Activated CD8-positive, alpha-beta memory T cell treated with anti-CD3 and anti-CD28 coated beads for 4 hours (primary cell): Measurements from ENCODE around the gene TMC8.
"Not testable (repeated sequence)": the region's sequence is repeated elsewhere in the genome, so short reads cannot be mapped to it uniquely, and the experiment has no call there.

Experiments
- DNase-seq, 2 donors: peaks; one replicate each; pipeline ENCODE4 v3.0.0-alpha.2; 2020; ENCODE audit warnings: low read depth in 2 of 2

Gene TMC8

DNA sequence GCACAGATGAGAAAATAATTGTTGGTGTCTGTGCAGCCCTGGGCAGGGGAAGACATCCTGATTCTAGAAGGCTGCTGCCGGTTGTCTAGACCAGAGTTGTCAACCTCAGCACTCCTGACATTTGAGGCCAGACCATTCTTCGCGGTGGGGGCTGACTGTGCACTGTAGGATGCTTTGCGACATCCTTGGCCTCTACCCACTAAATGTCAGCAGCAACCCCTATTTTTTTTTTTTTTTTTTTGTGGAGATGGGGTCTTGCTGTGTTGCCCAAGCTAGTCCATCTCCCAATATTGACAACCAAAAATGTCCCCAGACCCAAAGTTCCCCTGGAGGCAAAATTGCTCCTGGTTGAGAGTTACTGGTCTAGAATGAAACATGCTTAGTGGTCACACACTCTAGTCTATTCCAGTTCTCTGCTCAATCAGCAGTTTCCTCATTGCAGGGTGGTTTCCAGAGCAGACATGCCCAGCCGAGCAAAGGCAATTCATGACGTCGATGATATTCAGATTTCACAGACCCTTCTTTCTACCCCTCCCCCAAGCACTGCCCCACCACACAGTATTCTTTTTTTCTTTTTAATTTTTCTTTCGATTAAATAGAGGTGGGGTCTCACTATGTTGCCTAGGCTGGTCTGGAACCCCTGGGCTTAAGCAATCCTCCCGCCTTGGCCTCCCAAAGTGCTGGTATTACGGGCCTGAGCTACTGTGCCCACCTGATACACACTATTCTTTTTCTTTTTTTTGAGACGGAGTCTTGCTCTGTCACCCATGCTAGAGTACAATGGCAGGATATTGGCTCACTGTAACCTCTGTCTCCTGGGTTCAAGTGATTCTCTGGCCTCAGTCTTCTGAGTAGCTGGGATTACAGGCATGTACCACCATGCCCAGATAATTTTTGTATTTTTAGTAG, 24.6 kb downstream of the TMC8 start:
- DNase-seq: no peak

DNA sequence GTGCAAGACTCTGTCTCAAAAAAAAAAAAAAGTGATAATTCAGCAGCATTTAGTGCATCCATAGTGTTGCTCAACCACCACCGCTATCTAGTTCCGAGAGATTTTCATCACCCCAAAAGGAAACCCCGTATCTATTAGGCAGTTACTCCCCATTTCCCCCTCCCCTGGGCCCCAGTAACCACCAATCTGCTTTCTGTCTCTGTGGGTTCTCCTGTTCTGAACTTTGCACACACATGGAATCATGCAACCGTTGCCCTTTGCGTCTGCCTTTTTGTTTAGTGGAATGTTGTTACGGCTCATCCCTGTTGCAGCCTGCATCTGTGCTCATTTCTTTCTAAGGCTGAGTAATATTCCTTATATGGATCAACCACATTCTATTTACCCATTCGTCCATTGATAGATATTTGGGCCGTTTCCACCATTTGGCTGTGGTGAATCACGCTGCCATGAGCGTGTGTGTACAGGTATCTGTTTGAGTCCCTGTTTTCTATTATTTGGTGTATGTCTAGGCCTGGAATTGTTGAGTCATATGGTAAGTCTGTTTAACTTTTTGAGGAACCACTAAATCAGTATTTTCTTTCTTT, 29.1 kb downstream of the TMC8 start:
- DNase-seq: no peak

DNA sequence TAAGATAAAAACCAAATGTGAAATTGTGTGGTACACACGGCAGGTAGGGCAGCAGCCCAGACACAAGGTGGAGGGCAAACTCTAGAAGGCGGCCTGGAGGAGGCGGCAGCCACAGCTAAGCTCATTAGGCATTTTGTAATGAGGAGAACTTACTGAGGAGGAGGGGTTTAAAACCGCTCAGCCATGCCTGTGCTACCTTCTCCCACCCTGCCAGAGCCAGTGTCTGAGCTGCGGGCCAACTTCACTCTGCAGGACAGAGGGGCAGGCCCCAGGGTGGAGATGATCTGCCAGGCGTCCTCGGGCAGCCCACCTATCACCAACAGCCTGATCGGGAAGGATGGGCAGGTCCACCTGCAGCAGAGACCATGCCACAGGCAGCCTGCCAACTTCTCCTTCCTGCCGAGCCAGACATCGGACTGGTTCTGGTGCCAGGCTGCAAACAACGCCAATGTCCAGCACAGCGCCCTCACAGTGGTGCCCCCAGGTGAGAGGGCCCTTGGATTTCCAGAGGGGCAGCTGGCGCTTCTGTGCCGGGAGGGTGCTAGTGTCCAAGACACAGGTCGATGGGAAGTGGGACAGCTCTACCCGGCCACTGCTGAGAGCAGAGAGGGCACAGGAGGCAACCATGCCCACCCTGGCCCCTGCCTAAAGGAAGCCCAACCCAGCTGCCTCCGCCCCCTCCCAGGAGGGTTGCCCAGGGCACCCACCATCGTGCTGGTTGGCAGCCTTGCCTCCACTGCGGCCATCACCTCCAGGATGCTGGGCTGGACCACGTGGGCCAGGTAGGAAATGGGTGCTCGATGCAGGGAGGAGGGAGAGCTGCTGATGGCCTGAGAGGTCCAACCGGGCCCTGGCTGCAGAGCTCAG, 33.5 kb downstream of the TMC8 start:
- no peak for DNase-seq

DNA sequence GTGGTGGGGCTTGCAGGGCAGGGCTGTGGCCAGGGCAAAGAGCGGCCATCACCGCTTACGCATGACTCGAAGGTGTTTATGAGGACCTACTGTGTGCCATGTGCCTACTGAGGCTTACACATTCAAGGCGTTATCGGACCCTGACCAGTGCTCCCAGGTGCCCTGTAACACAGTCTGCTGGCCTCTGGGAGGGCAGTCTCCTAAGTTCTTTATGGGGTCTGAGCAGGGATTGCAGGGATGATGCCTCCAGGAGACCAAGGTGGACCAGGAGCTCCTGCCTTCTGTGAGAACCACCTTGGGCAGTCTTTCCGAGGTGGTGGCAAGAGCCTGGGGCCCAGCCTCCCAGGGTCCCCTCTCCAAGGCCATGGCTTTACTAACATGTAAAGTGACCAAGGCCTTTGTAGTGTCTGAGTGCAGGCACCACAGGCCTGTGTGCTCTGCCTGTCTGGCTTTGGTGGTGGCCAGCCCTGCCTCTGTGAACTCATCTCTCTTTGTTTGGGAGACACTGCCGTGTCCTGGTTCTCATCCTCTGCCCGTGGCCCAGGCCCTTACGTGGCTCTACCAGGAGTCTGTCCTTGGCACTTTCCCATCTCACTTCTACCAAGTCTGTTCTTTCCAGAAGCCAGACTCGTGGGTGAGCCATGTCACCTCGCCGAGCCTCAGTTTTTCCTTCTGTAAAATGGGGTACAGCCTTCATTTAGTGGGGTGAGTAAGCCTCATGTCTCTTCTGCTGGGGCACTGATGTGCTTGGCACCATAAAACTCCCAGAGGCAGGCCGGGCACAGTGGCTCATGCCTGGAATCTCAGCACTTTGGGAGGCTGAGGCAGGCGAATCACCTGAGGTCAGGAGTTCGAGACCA, 34.4 kb downstream of the TMC8 start:
- DNase-seq: no peak

DNA sequence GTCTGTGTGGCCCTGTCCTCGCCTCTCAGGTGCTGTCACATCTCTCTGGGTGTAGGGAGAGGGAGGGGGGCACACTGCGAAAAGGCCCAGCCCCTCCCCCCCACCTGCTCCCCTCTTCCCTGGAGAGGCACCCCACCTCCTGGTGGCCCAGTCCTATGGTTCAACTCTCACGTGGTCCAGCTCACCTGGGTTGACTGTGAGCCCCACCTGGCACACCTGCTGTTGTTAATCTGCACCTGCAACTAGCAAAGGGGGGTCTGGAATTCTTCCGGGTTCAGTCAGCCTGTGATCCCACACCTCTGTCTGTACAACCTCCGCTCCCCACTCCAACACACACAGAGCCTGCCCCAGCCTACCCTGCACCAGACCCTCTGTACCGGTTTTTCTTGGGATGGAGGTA, 35.8 kb downstream of the TMC8 start:
- DNase-seq: no peak

DNA sequence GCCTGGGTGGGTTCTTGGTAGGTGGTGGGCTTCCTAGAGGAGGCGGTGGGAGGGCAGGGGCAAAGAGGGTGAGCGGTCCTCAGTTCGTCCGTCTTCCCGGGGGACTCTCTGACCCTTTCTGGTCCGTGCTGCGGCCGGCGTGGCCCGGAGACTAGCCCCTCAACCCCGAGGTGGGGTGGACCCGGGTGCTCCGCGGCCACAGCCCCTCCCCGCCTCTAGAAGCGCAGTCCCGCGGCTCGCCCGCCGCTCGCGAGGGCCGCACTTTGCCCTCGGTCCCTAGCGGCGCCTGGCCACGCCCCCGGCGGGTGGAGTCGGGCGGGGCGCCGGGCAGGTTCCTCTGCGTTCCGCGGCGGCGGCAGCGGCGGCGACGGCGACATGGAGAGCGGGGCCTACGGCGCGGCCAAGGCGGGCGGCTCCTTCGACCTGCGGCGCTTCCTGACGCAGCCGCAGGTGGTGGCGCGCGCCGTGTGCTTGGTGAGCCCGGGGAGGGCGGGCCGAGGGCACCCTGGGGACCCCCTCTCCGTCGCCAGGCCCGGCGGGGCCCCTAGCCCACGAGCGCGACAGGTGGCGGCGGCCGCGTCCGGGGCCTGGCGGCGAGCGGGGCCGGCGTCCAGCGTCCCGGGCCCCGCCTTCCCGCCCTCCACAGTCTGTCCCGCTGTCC, 37.8 kb downstream of the TMC8 start, which contains the start of gene SYNGR2:
SYNGR2 (plus strand) TSS at position 340 of the 661 bp plus-strand sequence; CDS start at position 376, 36 bp downstream.
- peak; percentile 66 to 69 for DNase-seq

DNA sequence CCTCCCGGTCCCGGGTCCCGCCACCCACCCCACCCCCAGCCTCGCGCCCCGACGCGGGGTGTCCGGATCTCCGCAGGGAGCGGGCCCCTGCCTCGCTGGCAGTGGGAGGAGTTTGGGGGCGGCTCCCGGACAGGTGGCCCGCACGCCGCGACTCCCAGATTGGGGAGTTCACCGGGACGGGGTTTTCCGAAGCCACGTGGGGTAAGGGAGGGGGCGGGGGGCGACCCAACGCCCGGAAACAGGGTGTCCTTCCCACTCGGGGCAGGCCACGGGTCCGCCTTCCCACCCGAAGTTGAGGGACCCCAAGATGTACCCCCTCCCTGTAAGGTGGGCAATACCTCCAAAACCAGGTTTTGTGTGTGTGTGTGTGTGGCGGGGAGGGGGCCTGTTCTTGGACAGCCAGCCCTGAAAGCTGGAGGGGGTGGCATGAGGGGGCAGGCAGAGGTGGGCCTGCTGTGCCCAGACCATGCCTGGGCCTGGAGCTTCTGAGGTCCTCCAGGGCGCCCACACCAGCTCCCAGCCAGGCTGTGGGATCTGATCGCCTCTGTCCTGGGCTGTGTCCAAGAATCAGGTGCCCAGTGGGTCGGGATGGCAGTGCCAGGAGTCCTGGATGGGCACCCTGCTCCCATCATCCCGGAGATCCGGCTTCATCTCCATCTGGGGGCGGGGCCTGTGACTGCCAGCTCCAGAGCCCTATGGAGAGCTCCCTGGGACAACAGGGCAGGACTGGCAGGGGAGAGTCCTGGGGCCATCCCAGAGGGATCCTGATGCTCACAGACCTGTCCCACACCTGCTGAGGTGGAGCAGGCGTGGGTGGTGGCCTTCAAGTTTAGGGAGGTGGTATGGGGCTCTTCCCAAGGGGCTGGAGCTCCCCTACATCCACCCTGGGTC, 38.6 kb downstream of the TMC8 start:
- peak; percentile 27 to 36 for DNase-seq

DNA sequence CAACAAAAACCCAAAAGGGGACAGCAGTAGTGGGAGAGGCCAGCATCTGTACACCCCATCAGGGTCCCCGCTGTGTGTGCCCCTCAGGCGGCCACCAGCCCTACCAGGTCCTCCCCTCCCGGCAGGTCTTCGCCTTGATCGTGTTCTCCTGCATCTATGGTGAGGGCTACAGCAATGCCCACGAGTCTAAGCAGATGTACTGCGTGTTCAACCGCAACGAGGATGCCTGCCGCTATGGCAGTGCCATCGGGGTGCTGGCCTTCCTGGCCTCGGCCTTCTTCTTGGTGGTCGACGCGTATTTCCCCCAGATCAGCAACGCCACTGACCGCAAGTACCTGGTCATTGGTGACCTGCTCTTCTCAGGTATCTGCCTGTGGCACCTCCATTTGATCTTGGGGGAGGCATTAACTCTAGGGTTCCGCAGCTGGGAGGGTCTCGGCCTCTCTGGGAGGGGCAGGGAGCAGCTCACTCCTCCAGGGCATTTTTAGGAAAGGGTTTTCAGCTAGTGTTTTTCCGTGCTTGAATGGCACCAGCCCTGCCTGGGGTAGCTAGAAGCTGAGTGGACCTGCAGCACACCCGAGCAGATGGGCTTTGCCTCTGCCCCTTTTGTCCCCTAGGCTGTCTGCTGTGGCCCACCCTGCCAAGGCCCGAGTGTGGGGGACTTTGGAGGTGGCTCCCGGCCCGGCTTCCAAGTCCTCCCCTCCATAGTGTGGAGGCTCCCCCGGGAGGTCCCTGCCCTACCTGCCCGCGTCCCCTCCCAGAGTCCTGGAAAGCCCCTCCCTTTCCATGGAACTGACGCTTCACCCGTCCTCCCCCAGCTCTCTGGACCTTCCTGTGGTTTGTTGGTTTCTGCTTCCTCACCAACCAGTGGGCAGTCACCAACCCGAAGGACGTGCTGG, 40.4 kb downstream of the TMC8 start:
- no peak for DNase-seq

DNA sequence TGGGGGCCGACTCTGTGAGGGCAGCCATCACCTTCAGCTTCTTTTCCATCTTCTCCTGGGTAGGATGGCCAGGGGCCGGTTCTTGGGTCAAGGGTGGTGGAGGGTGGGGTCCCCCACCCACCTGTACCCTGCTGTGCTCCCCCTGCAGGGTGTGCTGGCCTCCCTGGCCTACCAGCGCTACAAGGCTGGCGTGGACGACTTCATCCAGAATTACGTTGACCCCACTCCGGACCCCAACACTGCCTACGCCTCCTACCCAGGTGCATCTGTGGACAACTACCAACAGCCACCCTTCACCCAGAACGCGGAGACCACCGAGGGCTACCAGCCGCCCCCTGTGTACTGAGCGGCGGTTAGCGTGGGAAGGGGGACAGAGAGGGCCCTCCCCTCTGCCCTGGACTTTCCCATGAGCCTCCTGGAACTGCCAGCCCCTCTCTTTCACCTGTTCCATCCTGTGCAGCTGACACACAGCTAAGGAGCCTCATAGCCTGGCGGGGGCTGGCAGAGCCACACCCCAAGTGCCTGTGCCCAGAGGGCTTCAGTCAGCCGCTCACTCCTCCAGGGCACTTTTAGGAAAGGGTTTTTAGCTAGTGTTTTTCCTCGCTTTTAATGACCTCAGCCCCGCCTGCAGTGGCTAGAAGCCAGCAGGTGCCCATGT, 41.1 kb downstream of the TMC8 start:
- not testable (repeated sequence) for DNase-seq

DNA sequence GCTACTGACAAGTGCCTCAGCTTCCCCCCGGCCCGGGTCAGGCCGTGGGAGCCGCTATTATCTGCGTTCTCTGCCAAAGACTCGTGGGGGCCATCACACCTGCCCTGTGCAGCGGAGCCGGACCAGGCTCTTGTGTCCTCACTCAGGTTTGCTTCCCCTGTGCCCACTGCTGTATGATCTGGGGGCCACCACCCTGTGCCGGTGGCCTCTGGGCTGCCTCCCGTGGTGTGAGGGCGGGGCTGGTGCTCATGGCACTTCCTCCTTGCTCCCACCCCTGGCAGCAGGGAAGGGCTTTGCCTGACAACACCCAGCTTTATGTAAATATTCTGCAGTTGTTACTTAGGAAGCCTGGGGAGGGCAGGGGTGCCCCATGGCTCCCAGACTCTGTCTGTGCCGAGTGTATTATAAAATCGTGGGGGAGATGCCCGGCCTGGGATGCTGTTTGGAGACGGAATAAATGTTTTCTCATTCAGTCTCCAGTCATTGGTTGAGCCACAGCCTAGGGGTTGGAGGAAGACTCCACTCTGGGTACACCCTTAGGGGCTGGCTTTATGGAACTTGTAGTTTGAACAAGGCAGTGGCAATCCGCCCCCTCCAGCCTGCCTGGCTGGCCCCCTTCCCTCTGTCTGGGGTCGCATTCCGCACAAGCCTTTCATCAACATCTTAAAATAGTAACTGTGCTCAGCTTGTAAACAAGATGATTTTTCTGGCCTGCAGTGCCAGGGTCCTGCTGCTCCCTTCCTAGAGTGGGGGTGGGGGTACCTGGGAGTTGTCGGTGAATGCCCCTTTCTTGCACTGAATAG, 41.9 kb downstream of the TMC8 start:
- no peak for DNase-seq

DNA sequence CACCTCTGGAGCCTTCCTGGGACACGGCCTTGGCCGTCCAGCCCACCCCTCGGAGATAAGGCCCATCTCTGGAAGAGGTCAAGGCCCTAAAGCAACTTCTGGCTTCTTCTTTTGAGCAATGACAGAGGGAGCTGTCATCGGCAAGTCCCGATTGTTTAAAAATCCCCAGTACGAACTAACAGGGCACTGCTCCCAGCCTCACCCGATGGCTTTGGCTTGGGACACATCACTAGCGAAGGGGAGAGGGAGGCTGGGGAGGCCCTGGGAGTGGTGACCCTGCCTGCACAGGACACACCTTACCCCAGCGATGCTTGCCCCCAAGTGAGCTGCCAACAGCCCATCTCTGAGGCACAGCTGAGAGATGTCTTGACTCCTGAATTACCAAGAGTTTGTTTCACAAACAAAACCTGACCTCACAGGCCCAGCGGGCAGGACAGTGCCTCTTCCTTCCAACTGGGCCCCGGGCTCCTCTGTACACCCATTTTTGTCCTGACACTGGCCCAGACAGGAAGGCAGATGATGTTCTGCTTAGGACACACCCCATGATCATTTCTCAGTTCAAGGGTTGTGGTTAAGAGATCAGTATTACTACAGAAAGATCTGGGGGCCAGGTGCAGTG, 42.6 kb downstream of the TMC8 start:
- no peak for DNase-seq

DNA sequence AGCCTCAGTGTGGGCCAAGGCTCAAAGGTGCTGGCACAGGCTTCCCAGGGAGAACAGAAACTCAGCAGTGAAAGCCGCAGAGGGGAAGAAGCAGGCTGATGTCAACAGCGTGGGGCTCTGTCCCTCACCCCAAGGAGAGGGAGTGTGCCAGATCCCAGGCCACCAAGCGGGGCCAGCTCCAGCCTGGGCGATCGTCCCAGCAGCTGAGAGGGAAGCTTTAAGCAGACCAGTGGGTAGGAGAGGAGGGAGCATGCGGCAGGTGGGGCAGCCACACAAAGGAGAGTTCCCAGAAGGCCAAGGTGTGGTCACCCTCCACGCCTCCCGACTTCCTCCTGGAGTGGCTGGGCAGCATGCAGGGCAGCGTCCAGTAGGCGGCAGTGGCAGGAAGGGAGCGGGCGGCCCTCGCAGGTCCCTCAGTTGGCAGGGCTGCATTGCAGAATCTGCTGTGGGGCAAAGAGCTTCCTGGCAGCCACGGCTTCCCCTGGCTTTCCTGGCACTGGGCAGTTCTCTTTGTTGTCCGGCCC, 43.8 kb downstream of the TMC8 start:
- no peak for DNase-seq

DNA sequence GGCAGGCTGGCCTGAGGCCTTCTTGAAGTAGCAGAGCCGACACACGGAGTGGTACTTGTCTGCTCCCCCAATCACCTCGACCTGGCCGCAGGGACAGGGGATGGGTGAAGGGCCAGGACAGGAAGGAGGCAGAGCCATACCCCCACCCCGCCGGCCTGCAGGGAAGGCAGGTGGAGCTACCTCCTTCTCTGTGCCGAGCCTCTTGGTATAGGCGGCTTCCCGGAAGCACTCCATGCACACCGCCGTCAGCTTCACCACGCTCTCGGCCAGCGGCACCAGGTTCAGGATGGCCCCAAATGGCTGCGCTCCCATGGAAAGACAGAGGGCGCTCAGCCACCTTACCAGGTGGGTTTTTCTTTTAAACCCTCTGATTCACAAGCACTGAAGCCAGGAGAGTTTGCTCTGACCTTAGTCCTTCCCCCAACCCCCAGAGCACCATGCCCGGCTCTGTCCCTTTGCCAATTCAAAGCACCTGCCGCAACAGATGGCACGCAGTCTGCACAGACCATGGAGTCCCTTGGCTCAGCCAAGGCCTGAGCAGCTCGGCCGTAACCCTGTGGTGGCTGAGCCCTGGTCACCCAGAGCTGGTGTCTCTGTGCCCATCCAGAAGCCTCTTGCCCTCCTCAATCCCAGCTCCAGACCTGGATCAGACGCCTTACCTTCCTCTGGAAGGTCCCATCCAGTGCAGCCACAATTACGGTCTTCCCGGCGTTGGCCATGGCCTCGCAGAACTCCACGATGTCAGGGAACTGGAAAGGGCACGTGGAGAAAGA, 44.5 kb downstream of the TMC8 start:
- DNase-seq: no peak

DNA sequence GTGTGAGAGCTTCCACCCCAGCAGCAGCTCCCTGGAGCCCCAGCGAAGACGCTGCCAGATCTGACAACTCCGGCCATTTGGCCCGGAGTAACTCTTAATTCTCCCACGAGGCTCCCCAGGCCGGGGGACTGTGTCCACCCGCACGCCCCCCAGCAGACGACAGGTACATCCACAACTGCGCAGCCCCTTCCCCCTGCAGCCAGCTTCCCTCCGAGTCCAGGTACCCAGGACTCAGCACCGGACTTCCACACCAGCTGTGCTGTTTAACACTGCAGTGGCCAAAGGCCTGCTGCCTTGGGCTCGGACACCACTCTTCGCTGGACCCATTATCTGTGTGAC, 45.0 kb downstream of the TMC8 start:
- no peak for DNase-seq

DNA sequence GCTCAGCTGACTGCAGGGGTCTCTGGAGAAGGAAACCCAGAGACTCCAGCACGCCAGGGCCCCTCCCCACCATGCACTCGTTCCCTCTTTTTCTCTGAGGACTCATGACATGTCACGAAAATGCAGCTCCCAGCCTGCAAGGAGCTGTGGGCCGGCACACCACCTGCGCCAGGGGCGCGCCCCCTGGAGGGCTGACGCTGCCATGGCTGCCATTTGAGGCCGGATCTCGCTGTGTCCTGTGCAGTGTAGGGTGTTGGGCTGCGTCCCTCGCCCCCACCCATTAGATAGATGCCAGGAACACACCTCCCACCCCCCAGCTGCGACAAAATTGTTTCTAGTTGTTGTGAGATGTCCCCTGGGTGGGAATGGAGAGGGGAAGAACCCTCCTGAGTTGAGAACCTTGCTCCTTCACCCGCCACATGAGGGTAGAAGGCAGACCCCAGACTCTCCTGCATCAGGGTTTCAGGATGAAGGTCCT, 46.0 kb downstream of the TMC8 start:
- peak; percentile 47 to 56 for DNase-seq

DNA sequence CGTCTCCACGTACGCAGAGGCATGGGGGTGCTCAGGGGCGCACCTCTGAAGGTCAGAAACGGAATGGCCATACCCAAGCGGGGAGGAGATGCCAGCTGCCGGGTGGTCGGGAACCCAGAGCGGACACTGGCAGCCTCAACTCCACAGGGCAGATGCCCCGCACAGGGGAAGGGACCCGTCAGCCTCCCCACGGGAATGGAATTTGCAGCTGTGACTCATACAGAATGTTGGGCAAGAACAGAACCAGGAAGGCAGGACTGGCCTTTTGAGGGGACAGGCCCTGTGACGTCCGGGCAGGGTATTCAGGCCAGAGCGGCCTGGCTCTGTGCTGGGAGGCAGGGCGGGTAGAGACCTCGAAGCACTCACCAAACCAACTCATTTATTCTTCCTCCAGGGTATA, 48.8 kb downstream of the TMC8 start:
- no peak for DNase-seq
